Smooth muscle cell (in vitro differentiated cells): ENCODE results near the gene SYTL1. TPM values are rescaled to one million over a fixed set of nuclear protein-coding genes. Genes with fewer than 3 reads are reported as not detected.

Experiments used
- DNase-seq: peaks from one replicate; lab custom pipeline; 2025; ENCODE audit not compliant: unreplicated experiment; lab: John Stamatoyannopoulos, UW
- H2AFZ ChIP-seq: fragments of 200-600 bp; sonication (generic); 2 replicates; pipeline ENCODE4 v1.6.0; 2016; ENCODE audit warnings: antibody characterized with exemption, low read depth, mild to moderate bottlenecking
- H3F3A ChIP-seq: fragments of 200-600 bp; sonication (generic); 2 replicates; pipeline ENCODE4 v1.6.0; 2017; ENCODE audit warnings: antibody characterized with exemption, low read depth
- H3K27ac ChIP-seq: fragments of 200-600 bp; sonication (generic); 2 replicates; pipeline ENCODE4 v1.5.1; 2016; ENCODE audit warnings: low read depth, mild to moderate bottlenecking
- H3K27me3 ChIP-seq: fragments of 200-600 bp; sonication (generic); 2 replicates; pipeline ENCODE4 v1.6.1; 2016; ENCODE audit warnings: low read depth, mild to moderate bottlenecking
- H3K36me3 ChIP-seq: fragments of 200-600 bp; sonication (generic); 2 replicates; pipeline ENCODE4 v1.5.1; 2016; ENCODE audit warnings: low read depth
- H3K4me1 ChIP-seq: fragments of 200-600 bp; sonication (generic); 2 replicates; pipeline ENCODE4 v1.5.1; 2016; ENCODE audit warnings: low read depth
- H3K4me2 ChIP-seq: fragments of 200-600 bp; sonication (generic); 2 replicates; pipeline ENCODE4 v1.6.0; 2016; ENCODE audit warnings: mild to moderate bottlenecking
- H3K4me3 ChIP-seq: fragments of 200-600 bp; sonication (generic); 2 replicates; pipeline ENCODE4 v1.5.1; 2016; ENCODE audit warnings: mild to moderate bottlenecking
- H3K79me2 ChIP-seq: fragments of 200-600 bp; sonication (generic); 2 replicates; pipeline ENCODE4 v1.6.0; 2016; ENCODE audit warnings: low read depth, mild to moderate bottlenecking
- H3K9ac ChIP-seq: fragments of 200-600 bp; sonication (generic); 2 replicates; pipeline ENCODE4 v1.6.0; 2016; ENCODE audit warnings: low read depth
- H3K9me3 ChIP-seq: fragments of 200-600 bp; sonication (generic); replicated peaks from 2 replicates; pipeline ENCODE4 v1.5.1; 2016; ENCODE audit warnings: low read depth
- H4K20me1 ChIP-seq: fragments of 200-600 bp; sonication (generic); 2 replicates; pipeline ENCODE4 v1.6.0; 2016; ENCODE audit warnings: low read depth
- WGBS: methylation state at CpG from one replicate; pipeline ENCODE4 v1.1.7; 2016; ENCODE audit warnings: low lambda C conversion rate; 5-methylcytosine and 5-hydroxymethylcytosine counted together
- polyA plus RNA-seq: library from polyadenylated mRNA; unstranded; fragments of >200 nt; fragmentation: Nextera tagmentation; extraction: Ambion mirVana; gene quantifications from 2 replicates; pipeline ENCODE4 v1.2.1, GENCODE V29; 2016
- total RNA-seq: library from RNA; depleted of rRNA; stranded (reverse); fragments of >200 nt; gene quantifications from 2 replicates; pipeline ENCODE4 v1.2.3, GENCODE V29; 2014
- TF ChIP-seq, protein P1 (sequence below): fragments of 200-600 bp; sonication (generic); IDR thresholded peaks from 2 replicates; pipeline ENCODE4 v1.5.1; 2017; ENCODE audit warnings: borderline replicate concordance, mild to moderate bottlenecking, antibody characterized with exemption; ENCODE audit not compliant: insufficient read depth, poor library complexity, severe bottlenecking

SYTL1 gene
- total and polyA plus RNA-seq, 2 experiments from 2014 or later: 14.2 to 16.5 TPM

- no peaks in the 10 kb centered on the region for H3F3A ChIP-seq
- peak overlapping the region; percentile 65 for H3K9ac ChIP-seq
- no peak for DNase-seq
- no peaks in the 10 kb centered on the region for H4K20me1 ChIP-seq
- no peak overlapping the region for H2AFZ ChIP-seq
- peak overlapping the region; percentile 84 for H3K4me2 ChIP-seq
- H3K79me2 ChIP-seq: no peaks in the 10 kb centered on the region
- TF ChIP-seq, protein P1, sequence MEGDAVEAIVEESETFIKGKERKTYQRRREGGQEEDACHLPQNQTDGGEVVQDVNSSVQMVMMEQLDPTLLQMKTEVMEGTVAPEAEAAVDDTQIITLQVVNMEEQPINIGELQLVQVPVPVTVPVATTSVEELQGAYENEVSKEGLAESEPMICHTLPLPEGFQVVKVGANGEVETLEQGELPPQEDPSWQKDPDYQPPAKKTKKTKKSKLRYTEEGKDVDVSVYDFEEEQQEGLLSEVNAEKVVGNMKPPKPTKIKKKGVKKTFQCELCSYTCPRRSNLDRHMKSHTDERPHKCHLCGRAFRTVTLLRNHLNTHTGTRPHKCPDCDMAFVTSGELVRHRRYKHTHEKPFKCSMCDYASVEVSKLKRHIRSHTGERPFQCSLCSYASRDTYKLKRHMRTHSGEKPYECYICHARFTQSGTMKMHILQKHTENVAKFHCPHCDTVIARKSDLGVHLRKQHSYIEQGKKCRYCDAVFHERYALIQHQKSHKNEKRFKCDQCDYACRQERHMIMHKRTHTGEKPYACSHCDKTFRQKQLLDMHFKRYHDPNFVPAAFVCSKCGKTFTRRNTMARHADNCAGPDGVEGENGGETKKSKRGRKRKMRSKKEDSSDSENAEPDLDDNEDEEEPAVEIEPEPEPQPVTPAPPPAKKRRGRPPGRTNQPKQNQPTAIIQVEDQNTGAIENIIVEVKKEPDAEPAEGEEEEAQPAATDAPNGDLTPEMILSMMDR: no peak
- peak overlapping the region; percentile 77 for H3K27ac ChIP-seq
- H3K9me3 ChIP-seq: no peaks in the 10 kb centered on the region
- 61% methylated on average over 31 of the region's 31 CpGs for WGBS
- H3K27me3 ChIP-seq: no peaks in the 10 kb centered on the region
- peak overlapping the region; percentile 40 for H3K4me3 ChIP-seq
- H3K4me1 ChIP-seq: peaks cover 33% of the 10 kb centered on the region
- no peaks in the 10 kb centered on the region for H3K36me3 ChIP-seq
These were observed 1.2 kb downstream of the SYTL1 start for GRCh38 chr1:27342778-27343638.

- peak overlapping the region; percentile 77 for H3K27ac ChIP-seq
- peak overlapping the region; percentile 84 for H3K4me2 ChIP-seq
- H3K9me3 ChIP-seq: no peaks in the 10 kb centered on the region
- peaks cover 33% of the 10 kb centered on the region for H3K4me1 ChIP-seq
- peak overlapping the region; percentile 40 for H3K4me3 ChIP-seq
- peak overlapping the region; percentile 49 for H3K9ac ChIP-seq
- DNase-seq: no peak
- no peak overlapping the region for H2AFZ ChIP-seq
- H3K36me3 ChIP-seq: no peaks in the 10 kb centered on the region
- H3F3A ChIP-seq: no peaks in the 10 kb centered on the region
- TF ChIP-seq, protein P1: no peak
- no peaks in the 10 kb centered on the region for H4K20me1 ChIP-seq
- no peaks in the 10 kb centered on the region for H3K27me3 ChIP-seq
- H3K79me2 ChIP-seq: no peaks in the 10 kb centered on the region
- WGBS: 88% methylated on average over 5 of the region's 5 CpGs
These were observed 1.8 kb downstream of the SYTL1 start for GRCh38 chr1:27343639-27344025.

- no peaks in the 10 kb centered on the region for H3K79me2 ChIP-seq
- no peaks in the 10 kb centered on the region for H3F3A ChIP-seq
These were observed 3.5 kb downstream of the SYTL1 start for GRCh38 chr1:27345272-27345671.

More at GRCh38 chr1:27345272-27345671, 3.5 kb downstream of the SYTL1 start:
- Histone ChIP-seq H3K36me3 (no peaks in the 10 kb centered on the region), H3K4me1 (peaks cover 32% of the 10 kb centered on the region), H3K9me3 (no peaks in the 10 kb centered on the region), H4K20me1 (no peaks in the 10 kb centered on the region), H2AFZ (no peak overlapping the region), H3K4me3 (no peak overlapping the region), H3K27me3 (no peaks in the 10 kb centered on the region), H3K4me2 (no peak overlapping the region), H3K9ac (no peak overlapping the region), H3K27ac (no peak overlapping the region)
- no peak for DNase-seq
- WGBS: 97% methylated on average over 12 of the region's 12 CpGs
- TF ChIP-seq, protein P1: no peak
